Esophagus muscularis mucosa (tissue), 4 donors: ENCODE data around the gene DTX1. TPM values are rescaled to one million over a fixed set of nuclear protein-coding genes. Genes with fewer than 3 reads are reported as not detected.

Experiments used
- DNase-seq: peaks from one replicate; pipeline ENCODE4 v3.0.0-alpha.2; 2017; ENCODE audit errors: extremely low spot score
- H3K27ac ChIP-seq, 4 donors: fragments of 200-600 bp; sonication (generic); replicated peaks in 1 of 4; 1 replicate in 3 of 4; 2 replicates in 1 of 4; pipeline ENCODE4 v1.5.1; 2016 to 2019; ENCODE audit warnings: mild to moderate bottlenecking in 1 of 4
- H3K27me3 ChIP-seq, 4 donors: fragments of 200-600 bp; sonication (generic); one replicate each; pipeline versions ENCODE4 v1.5.1 to v1.6.0; 2016 to 2019
- H3K36me3 ChIP-seq, 4 donors: fragments of 200-600 bp; sonication (generic); one replicate each; pipeline ENCODE4 v1.5.1; 2016 to 2019
- H3K4me1 ChIP-seq, 4 donors: fragments of 200-600 bp; sonication (generic); one replicate each; pipeline ENCODE4 v1.5.1; 2016 to 2019
- H3K4me3 ChIP-seq, 4 donors: fragments of 200-600 bp; sonication (generic); 1 replicate in 2 of 4; 2 replicates in 2 of 4; pipeline ENCODE4 v1.5.1; 2016 to 2019; ENCODE audit warnings: mild to moderate bottlenecking in 4 of 4, moderate library complexity in 1 of 4
- H3K9me3 ChIP-seq, 4 donors: fragments of 200-600 bp; sonication (generic); 1 replicate in 3 of 4; 2 replicates in 1 of 4; pipeline ENCODE4 v1.5.1; 2016 to 2019
- CTCF ChIP-seq, 3 experiments: fragments of 200-600 bp in 2 of 3; fragments of 450-650 bp in 1 of 3; sonication (generic) in 2 of 3; IDR thresholded peaks; one replicate each; pipeline ENCODE4 v1.5.1; 2017 to 2019; ENCODE audit warnings: antibody characterized with exemption in 3 of 3, mild to moderate bottlenecking in 2 of 3, moderate library complexity in 1 of 3
- EP300 ChIP-seq: sonication (generic); formaldehyde crosslinking; IDR thresholded peaks from one replicate; pipeline ENCODE4 v1.6.1; 2017; ENCODE audit warnings: antibody characterized with exemption
- POLR2A ChIP-seq: fragments of 450-650 bp; IDR thresholded peaks from one replicate; pipeline ENCODE4 v1.6.1; 2017; ENCODE audit warnings: antibody characterized with exemption, moderate library complexity, mild to moderate bottlenecking, low read depth
- POLR2AphosphoS5 ChIP-seq, 2 donors: sonication (generic); formaldehyde crosslinking; IDR thresholded peaks; one replicate each; pipeline ENCODE4 v1.6.1; 2017; ENCODE audit warnings: antibody characterized with exemption in 2 of 2
- WGBS: methylation state at CpG from one replicate; pipeline ENCODE4 v1.1.5; 2018; 5-methylcytosine and 5-hydroxymethylcytosine counted together
- intact Hi-C: fragments of 100-400 bp; cut with DNase I; formaldehyde crosslinking; loops from one replicate; pipeline ENCODE4 v1.15.1; 2023
- total RNA-seq, 4 donors: library from RNA; depleted of rRNA; stranded (reverse); fragments of >200 nt; gene quantifications; one replicate each; pipeline versions ENCODE4 v1.1.0 to v1.2.1, GENCODE V29; 2016

DTX1 gene
- 1 to 10 TPM; 3.6 to 6.1 (median 4.9) TPM for total RNA-seq

- 0% methylated on average over 11 of the region's 94 CpGs for WGBS
- TF ChIP-seq POLR2A (no peak), CTCF (IDR thresholded peaks at IDR 0.05) (no peak), POLR2AphosphoS5 (IDR thresholded peaks at IDR 0.05) (no peak), EP300 (no peak)
- peak within 1 kb of the TSS; percentile 48 to 60 (median 53) for H3K4me3 ChIP-seq
- peaks cover 0 to 78% (median 22%) of the 10 kb centered on the region in 4 donors for H3K27me3 ChIP-seq
- H3K9me3 ChIP-seq: no peaks in the 10 kb centered on the region
- intact Hi-C loops: no loop called here
- no peak for DNase-seq
- H3K36me3 ChIP-seq: no peaks in the 10 kb centered on the region
- H3K4me1 ChIP-seq: peaks cover 7 to 19% (median 15%) of the 10 kb centered on the region in 4 donors
- H3K27ac ChIP-seq: no peak within 1 kb of the TSS
Observed at GRCh38 chr12:113056631-113057488, at the start of gene DTX1. TSS of gene DTX1 (plus strand) at chr12:113056730. CDS start at chr12:113058193, 1,463 bp downstream.

- intact Hi-C loops: no loop called here
- H3K4me3 ChIP-seq: no peak overlapping the region
- H3K4me1 ChIP-seq: no peaks in the 10 kb centered on the region
- H3K36me3 ChIP-seq: peaks cover 7 to 89% (median 60%) of the 10 kb centered on the region in 4 donors
- TF ChIP-seq EP300 (no peak), CTCF (IDR thresholded peaks at IDR 0.05) (no peak), POLR2A (no peak), POLR2AphosphoS5 (IDR thresholded peaks at IDR 0.05) (no peak)
- no peak for DNase-seq
- 95% methylated on average over 4 of the region's 4 CpGs for WGBS
- no peaks in the 10 kb centered on the region for H3K27me3 ChIP-seq
- H3K27ac ChIP-seq: no peak overlapping the region
- H3K9me3 ChIP-seq: peaks cover 0 to 18% (median 9%) of the 10 kb centered on the region in 4 donors
Observed at GRCh38 chr12:113007166-113007565, 49.4 kb upstream of the DTX1 start.

GRCh38 chr12:113010701-113011100, 45.8 kb upstream of the DTX1 start:
- intact Hi-C loops: no loop called here
- Histone ChIP-seq H3K9me3 (peaks cover 0 to 18% (median 9%) of the 10 kb centered on the region in 4 donors), H3K27ac (no peak overlapping the region), H3K4me3 (no peak overlapping the region), H3K27me3 (peaks cover 0 to 5% (median 0%) of the 10 kb centered on the region in 4 donors), H3K36me3 (peaks cover 7 to 60% (median 42%) of the 10 kb centered on the region in 4 donors), H3K4me1 (no peaks in the 10 kb centered on the region)
- DNase-seq: no peak
- TF ChIP-seq POLR2A (no peak), POLR2AphosphoS5 (IDR thresholded peaks at IDR 0.05) (no peak), EP300 (no peak), CTCF (IDR thresholded peaks at IDR 0.05) (no peak)
- WGBS: 44% methylated on average over 2 of the region's 2 CpGs

- Histone ChIP-seq H3K27ac (no peak overlapping the region), H3K27me3 (peaks cover 0 to 22% (median 0%) of the 10 kb centered on the region in 4 donors), H3K36me3 (peaks cover 0 to 24% (median 10%) of the 10 kb centered on the region in 4 donors), H3K9me3 (peaks cover 0 to 18% (median 9%) of the 10 kb centered on the region in 4 donors), H3K4me1 (no peaks in the 10 kb centered on the region), H3K4me3 (no peak overlapping the region)
- no peak for TF ChIP-seq EP300
- TF ChIP-seq POLR2A: no peak
- no peak for TF ChIP-seq POLR2AphosphoS5 (IDR thresholded peaks at IDR 0.05)
- TF ChIP-seq CTCF (IDR thresholded peaks at IDR 0.05): no peak
- no peak for DNase-seq
- intact Hi-C loops: no loop called here
- 67% methylated on average over 9 of the region's 9 CpGs for WGBS
Observed at GRCh38 chr12:113014565-113014964, 42.0 kb upstream of the DTX1 start.
